ENCODE data around the gene KIAA1328.

KIAA1328 gene

GRCh38 chr18:37261988-37262387, 433.1 kb downstream of the KIAA1328 start:
- Histone ChIP-seq H3K9ac (ENCODE audit: low read depth in 1 of 2, low read length in 2 of 2) (no peak overlapping the region), H3K9me3 (ENCODE audit: control insufficient read depth in 2 of 2, low read length in 2 of 2) (no peaks in the 10 kb centered on the region), H3K27ac (ENCODE audit: low read depth in 2 of 2, low read length in 2 of 2) (no peak overlapping the region), H3K36me3 (ENCODE audit: control insufficient read depth in 2 of 2, insufficient read depth in 2 of 2, low read length in 2 of 2) (no peaks in the 10 kb centered on the region), H3K27me3 (ENCODE audit: control insufficient read depth in 2 of 2, insufficient read depth in 2 of 2, low read length in 2 of 2) (peaks cover 5 to 8% of the 10 kb centered on the region in 2 donors), H3K4me3 (ENCODE audit: low read length in 2 of 2) (no peak overlapping the region), H3K4me1 (ENCODE audit: control insufficient read depth in 2 of 2, insufficient read depth in 2 of 2, low read length in 2 of 2) (no peaks in the 10 kb centered on the region)

GRCh38 chr18:37264956-37265355, 436.0 kb downstream of the KIAA1328 start:
- H3K4me3 ChIP-seq (ENCODE audit: low read length in 2 of 2) = no peak overlapping the region
- no peaks in the 10 kb centered on the region for H3K9me3 ChIP-seq (ENCODE audit: control insufficient read depth in 2 of 2, low read length in 2 of 2)
- H3K27ac ChIP-seq (ENCODE audit: low read depth in 2 of 2, low read length in 2 of 2) = no peak overlapping the region
- H3K36me3 ChIP-seq (ENCODE audit: control insufficient read depth in 2 of 2, insufficient read depth in 2 of 2, low read length in 2 of 2) = no peaks in the 10 kb centered on the region
- no peaks in the 10 kb centered on the region for H3K4me1 ChIP-seq (ENCODE audit: control insufficient read depth in 2 of 2, insufficient read depth in 2 of 2, low read length in 2 of 2)
- no peaks in the 10 kb centered on the region for H3K27me3 ChIP-seq (ENCODE audit: control insufficient read depth in 2 of 2, insufficient read depth in 2 of 2, low read length in 2 of 2)
- no peak overlapping the region for H3K9ac ChIP-seq (ENCODE audit: low read depth in 1 of 2, low read length in 2 of 2)

DNA sequence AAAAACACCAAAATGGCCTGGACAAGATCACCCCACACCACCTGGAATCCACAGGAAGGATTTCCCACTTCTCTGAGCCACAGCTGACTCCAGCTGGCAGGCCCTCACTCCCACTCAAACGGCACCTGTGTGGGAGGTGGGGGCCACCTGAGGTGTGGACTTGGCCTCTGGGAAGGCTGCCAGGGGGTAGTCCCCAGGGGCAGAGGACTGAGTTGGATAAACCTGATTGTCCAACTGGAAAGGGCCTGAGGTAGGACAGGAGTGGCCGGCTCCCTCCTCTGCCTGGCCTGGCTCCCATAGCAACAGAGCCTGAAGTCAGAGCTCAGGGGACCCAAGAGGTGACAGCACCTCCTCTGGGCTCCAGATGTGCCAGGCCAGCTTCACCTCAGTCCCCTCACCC, 436.5 kb downstream of the KIAA1328 start:
- Histone ChIP-seq H3K36me3 (ENCODE audit: control insufficient read depth in 2 of 2, insufficient read depth in 2 of 2, low read length in 2 of 2) (no peaks in the 10 kb centered on the region), H3K27me3 (ENCODE audit: control insufficient read depth in 2 of 2, insufficient read depth in 2 of 2, low read length in 2 of 2) (no peaks in the 10 kb centered on the region), H3K9ac (ENCODE audit: low read depth in 1 of 2, low read length in 2 of 2) (no peak overlapping the region)

GRCh38 chr18:37266290-37266689, 437.4 kb downstream of the KIAA1328 start:
- Histone ChIP-seq H3K9ac (ENCODE audit: low read depth in 1 of 2, low read length in 2 of 2) (no peak overlapping the region), H3K27me3 (ENCODE audit: control insufficient read depth in 2 of 2, insufficient read depth in 2 of 2, low read length in 2 of 2) (no peaks in the 10 kb centered on the region), H3K36me3 (ENCODE audit: control insufficient read depth in 2 of 2, insufficient read depth in 2 of 2, low read length in 2 of 2) (no peaks in the 10 kb centered on the region), H3K27ac (ENCODE audit: low read depth in 2 of 2, low read length in 2 of 2) (no peak overlapping the region), H3K4me1 (ENCODE audit: control insufficient read depth in 2 of 2, insufficient read depth in 2 of 2, low read length in 2 of 2) (no peaks in the 10 kb centered on the region), H3K4me3 (ENCODE audit: low read length in 2 of 2) (no peak overlapping the region), H3K9me3 (ENCODE audit: control insufficient read depth in 2 of 2, low read length in 2 of 2) (no peaks in the 10 kb centered on the region)

More for the DNA sequence above, 436.5 kb downstream of the KIAA1328 start:
- Histone ChIP-seq H3K9me3 (ENCODE audit: control insufficient read depth in 2 of 2, low read length in 2 of 2) (no peaks in the 10 kb centered on the region), H3K4me3 (ENCODE audit: low read length in 2 of 2) (no peak overlapping the region), H3K27ac (ENCODE audit: low read depth in 2 of 2, low read length in 2 of 2) (no peak overlapping the region), H3K4me1 (ENCODE audit: control insufficient read depth in 2 of 2, insufficient read depth in 2 of 2, low read length in 2 of 2) (no peaks in the 10 kb centered on the region)

GRCh38 chr18:37270038-37270665, 441.2 kb downstream of the KIAA1328 start:
- Histone ChIP-seq H3K36me3 (ENCODE audit: control insufficient read depth in 2 of 2, insufficient read depth in 2 of 2, low read length in 2 of 2) (no peaks in the 10 kb centered on the region), H3K9me3 (ENCODE audit: control insufficient read depth in 2 of 2, low read length in 2 of 2) (no peaks in the 10 kb centered on the region), H3K27me3 (ENCODE audit: control insufficient read depth in 2 of 2, insufficient read depth in 2 of 2, low read length in 2 of 2) (no peaks in the 10 kb centered on the region), H3K4me1 (ENCODE audit: control insufficient read depth in 2 of 2, insufficient read depth in 2 of 2, low read length in 2 of 2) (no peaks in the 10 kb centered on the region), H3K9ac (ENCODE audit: low read depth in 1 of 2, low read length in 2 of 2) (no peak overlapping the region), H3K4me3 (ENCODE audit: low read length in 2 of 2) (no peak overlapping the region), H3K27ac (ENCODE audit: low read depth in 2 of 2, low read length in 2 of 2) (no peak overlapping the region)

DNA sequence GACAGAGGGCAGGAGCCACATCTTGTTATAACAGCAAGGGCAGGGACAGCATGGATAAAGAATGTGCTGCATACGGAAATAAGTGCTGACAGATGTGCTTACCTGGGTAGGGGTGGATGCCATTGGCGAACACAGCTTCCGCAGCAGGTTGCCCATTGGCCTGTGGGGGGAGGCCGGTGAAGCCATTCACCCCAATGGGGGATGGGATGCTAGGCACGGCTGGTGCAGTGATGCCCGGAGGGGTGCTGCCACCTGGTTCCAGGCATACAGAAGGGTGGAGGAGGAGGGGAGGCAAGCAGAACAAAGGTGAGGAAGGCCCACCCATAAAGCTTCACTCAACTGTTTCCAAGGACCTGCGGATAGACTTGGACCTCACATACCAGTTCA, 441.7 kb downstream of the KIAA1328 start:
- H3K36me3 ChIP-seq (ENCODE audit: control insufficient read depth in 2 of 2, insufficient read depth in 2 of 2, low read length in 2 of 2) = no peaks in the 10 kb centered on the region
- H3K27ac ChIP-seq (ENCODE audit: low read depth in 2 of 2, low read length in 2 of 2) = no peak overlapping the region
- no peaks in the 10 kb centered on the region for H3K4me1 ChIP-seq (ENCODE audit: control insufficient read depth in 2 of 2, insufficient read depth in 2 of 2, low read length in 2 of 2)

DNA sequence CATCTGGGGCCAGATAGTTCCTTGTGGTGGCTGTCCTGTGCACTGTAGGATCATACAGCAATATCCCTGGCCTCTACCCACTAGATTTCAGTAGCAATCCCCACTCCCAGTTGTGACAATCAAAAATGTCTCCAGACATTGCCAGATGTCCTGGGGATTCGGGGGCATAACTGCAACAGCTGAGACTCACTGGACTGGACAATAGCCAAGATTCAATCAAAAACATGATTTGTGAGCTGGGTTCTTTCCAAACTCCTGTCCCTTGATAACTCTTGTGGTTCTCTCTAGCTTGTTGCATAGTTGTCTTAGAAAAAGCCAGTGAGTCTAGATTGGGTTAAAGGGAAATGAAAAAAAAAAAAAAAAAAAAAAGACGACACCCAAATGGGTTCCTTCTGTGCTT, 443.3 kb downstream of the KIAA1328 start:
- H3K4me3 ChIP-seq (ENCODE audit: low read length in 2 of 2) = no peak overlapping the region
- H3K9me3 ChIP-seq (ENCODE audit: control insufficient read depth in 2 of 2, low read length in 2 of 2) = no peaks in the 10 kb centered on the region

More for the DNA sequence above, 441.7 kb downstream of the KIAA1328 start:
- no peak overlapping the region for H3K9ac ChIP-seq (ENCODE audit: low read depth in 1 of 2, low read length in 2 of 2)
- H3K9me3 ChIP-seq (ENCODE audit: control insufficient read depth in 2 of 2, low read length in 2 of 2) = no peaks in the 10 kb centered on the region
- H3K27me3 ChIP-seq (ENCODE audit: control insufficient read depth in 2 of 2, insufficient read depth in 2 of 2, low read length in 2 of 2) = peaks cover 2% of the 10 kb centered on the region in 2 donors
- no peak overlapping the region for H3K4me3 ChIP-seq (ENCODE audit: low read length in 2 of 2)

GRCh38 chr18:37272841-37273240, 443.9 kb downstream of the KIAA1328 start:
- Histone ChIP-seq H3K36me3 (ENCODE audit: control insufficient read depth in 2 of 2, insufficient read depth in 2 of 2, low read length in 2 of 2) (no peaks in the 10 kb centered on the region), H3K9me3 (ENCODE audit: control insufficient read depth in 2 of 2, low read length in 2 of 2) (no peaks in the 10 kb centered on the region), H3K9ac (ENCODE audit: low read depth in 1 of 2, low read length in 2 of 2) (no peak overlapping the region), H3K4me1 (ENCODE audit: control insufficient read depth in 2 of 2, insufficient read depth in 2 of 2, low read length in 2 of 2) (no peaks in the 10 kb centered on the region), H3K4me3 (ENCODE audit: low read length in 2 of 2) (no peak overlapping the region), H3K27me3 (ENCODE audit: control insufficient read depth in 2 of 2, insufficient read depth in 2 of 2, low read length in 2 of 2) (peaks cover 2 to 3% of the 10 kb centered on the region in 2 donors), H3K27ac (ENCODE audit: low read depth in 2 of 2, low read length in 2 of 2) (no peak overlapping the region)

More for the DNA sequence above, 443.3 kb downstream of the KIAA1328 start:
- Histone ChIP-seq H3K27ac (ENCODE audit: low read depth in 2 of 2, low read length in 2 of 2) (no peak overlapping the region), H3K36me3 (ENCODE audit: control insufficient read depth in 2 of 2, insufficient read depth in 2 of 2, low read length in 2 of 2) (no peaks in the 10 kb centered on the region), H3K9ac (ENCODE audit: low read depth in 1 of 2, low read length in 2 of 2) (no peak overlapping the region), H3K27me3 (ENCODE audit: control insufficient read depth in 2 of 2, insufficient read depth in 2 of 2, low read length in 2 of 2) (peaks cover 2 to 3% of the 10 kb centered on the region in 2 donors), H3K4me1 (ENCODE audit: control insufficient read depth in 2 of 2, insufficient read depth in 2 of 2, low read length in 2 of 2) (no peaks in the 10 kb centered on the region)

GRCh38 chr18:37274309-37275236, 445.6 kb downstream of the KIAA1328 start:
- Histone ChIP-seq H3K27me3 (ENCODE audit: control insufficient read depth in 2 of 2, insufficient read depth in 2 of 2, low read length in 2 of 2) (peaks cover 2 to 3% of the 10 kb centered on the region in 2 donors), H3K27ac (ENCODE audit: low read depth in 2 of 2, low read length in 2 of 2) (no peak overlapping the region), H3K9ac (ENCODE audit: low read depth in 1 of 2, low read length in 2 of 2) (no peak overlapping the region), H3K9me3 (ENCODE audit: control insufficient read depth in 2 of 2, low read length in 2 of 2) (no peaks in the 10 kb centered on the region), H3K36me3 (ENCODE audit: control insufficient read depth in 2 of 2, insufficient read depth in 2 of 2, low read length in 2 of 2) (no peaks in the 10 kb centered on the region), H3K4me3 (ENCODE audit: low read length in 2 of 2) (no peak overlapping the region), H3K4me1 (ENCODE audit: control insufficient read depth in 2 of 2, insufficient read depth in 2 of 2, low read length in 2 of 2) (no peaks in the 10 kb centered on the region)

GRCh38 chr18:37275237-37275741, 446.4 kb downstream of the KIAA1328 start:
- no peak overlapping the region for H3K9ac ChIP-seq (ENCODE audit: low read depth in 1 of 2, low read length in 2 of 2)
- no peak overlapping the region for H3K4me3 ChIP-seq (ENCODE audit: low read length in 2 of 2)
- peaks cover 2 to 3% of the 10 kb centered on the region in 2 donors for H3K27me3 ChIP-seq (ENCODE audit: control insufficient read depth in 2 of 2, insufficient read depth in 2 of 2, low read length in 2 of 2)
- H3K36me3 ChIP-seq (ENCODE audit: control insufficient read depth in 2 of 2, insufficient read depth in 2 of 2, low read length in 2 of 2) = no peaks in the 10 kb centered on the region
- no peaks in the 10 kb centered on the region for H3K4me1 ChIP-seq (ENCODE audit: control insufficient read depth in 2 of 2, insufficient read depth in 2 of 2, low read length in 2 of 2)
- no peaks in the 10 kb centered on the region for H3K9me3 ChIP-seq (ENCODE audit: control insufficient read depth in 2 of 2, low read length in 2 of 2)
- no peak overlapping the region for H3K27ac ChIP-seq (ENCODE audit: low read depth in 2 of 2, low read length in 2 of 2)

Measured in mucosa of rectum (tissue), 2 donors.